ENCODE data around the gene CCDC14. TPM values are rescaled to one million over a fixed set of nuclear protein-coding genes. Genes with fewer than 3 reads are reported as not detected.

CCDC14 gene
- total and polyA plus RNA-seq, 4 donors = 3.7 to 32.5 (median 14.7) TPM

DNA sequence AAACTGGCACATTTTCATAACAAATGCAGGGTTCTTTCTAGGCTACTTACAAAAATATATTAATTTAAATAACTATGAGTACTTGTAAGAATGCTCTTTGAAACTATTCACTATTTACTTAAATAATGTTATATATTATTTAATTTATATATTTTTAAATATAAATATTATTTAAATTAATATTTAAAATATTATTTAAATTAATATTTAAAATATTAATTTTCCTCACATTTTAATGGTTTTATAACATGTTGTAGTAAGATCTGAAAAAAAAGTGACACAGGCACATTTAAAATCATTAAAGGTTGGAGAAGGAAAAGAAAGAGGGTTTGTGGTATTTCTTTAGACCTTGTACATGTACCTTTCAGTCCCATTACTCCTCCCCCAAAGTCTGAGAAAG lies 34.6 kb downstream of the CCDC14 start:
- Histone ChIP-seq H3K9me3 (ENCODE audit: control insufficient read depth in 4 of 4, low read length in 3 of 4) (peaks cover 0 to 3% (median 0%) of the 10 kb centered on the region in 4 donors), H3K27ac (ENCODE audit: low read depth in 1 of 2, low read length in 2 of 2) (no peak overlapping the region), H3K4me1 (ENCODE audit: control insufficient read depth in 4 of 4, insufficient read depth in 4 of 4, low read length in 3 of 4) (no peaks in the 10 kb centered on the region), H3K27me3 (ENCODE audit: control insufficient read depth in 4 of 4, insufficient read depth in 4 of 4, low read length in 3 of 4) (no peaks in the 10 kb centered on the region), H3K4me3 (ENCODE audit: low read depth in 1 of 3, low read length in 3 of 3) (no peak overlapping the region), H3K36me3 (ENCODE audit: control insufficient read depth in 4 of 4, insufficient read depth in 3 of 4, low read depth in 1 of 4, low read length in 3 of 4) (peaks cover 0 to 9% (median 3%) of the 10 kb centered on the region in 4 donors), H3K9ac (ENCODE audit: low read depth in 1 of 2, low read length in 2 of 2) (no peak overlapping the region)
- no peak for TF ChIP-seq HNF4A (conservative IDR thresholded peaks at IDR 0.05)
- no peak for TF ChIP-seq TAF1 (conservative IDR thresholded peaks at IDR 0.05)
- DNase-seq (ENCODE audit: low spot score) = no peak

DNA sequence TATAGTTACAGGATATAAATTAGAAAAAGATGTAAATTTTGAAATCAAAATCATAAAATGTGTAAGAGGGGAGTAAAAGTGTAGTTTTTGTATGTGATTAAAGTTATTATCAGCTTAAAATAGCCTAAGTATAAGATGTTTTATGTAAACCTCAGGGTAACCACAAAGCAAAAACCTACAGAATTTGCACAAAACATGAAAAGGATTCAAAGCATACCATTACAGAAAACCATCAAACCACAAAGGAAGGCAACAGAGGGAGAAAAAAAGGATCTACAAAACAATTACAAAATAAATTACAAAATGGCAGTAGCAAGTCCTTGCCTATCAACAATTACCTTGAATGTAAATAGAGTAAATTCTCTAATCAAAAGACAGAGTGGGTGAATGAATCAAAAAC lies 40.2 kb downstream of the CCDC14 start:
- TF ChIP-seq JUND (IDR thresholded peaks at IDR 0.05) = no peak
- no peak for TF ChIP-seq HNF4G (IDR thresholded peaks at IDR 0.05)
- no peak for TF ChIP-seq GABPA (IDR thresholded peaks at IDR 0.05 in 1 of 2, conservative IDR thresholded peaks at IDR 0.05 in 1 of 2)
- no peak for TF ChIP-seq FOXA1 (IDR thresholded peaks at IDR 0.05)
- TF ChIP-seq YY1 (IDR thresholded peaks at IDR 0.05) = no peak
- no peak for TF ChIP-seq HNF4A (conservative IDR thresholded peaks at IDR 0.05)
- TF ChIP-seq EGR1 (IDR thresholded peaks at IDR 0.05; ENCODE audit: low read depth in 2 of 2) = no peak
- TF ChIP-seq ZBTB33 (IDR thresholded peaks at IDR 0.05) = no peak
- no peak for TF ChIP-seq NR2F2 (IDR thresholded peaks at IDR 0.05)
- no peak for TF ChIP-seq RXRA (IDR thresholded peaks at IDR 0.05)
- no peak for TF ChIP-seq REST (IDR thresholded peaks at IDR 0.05)
- TF ChIP-seq CTCF (IDR thresholded peaks at IDR 0.05; ENCODE audit: low read depth, low read length, missing input control) = no peak
- TF ChIP-seq, protein P1, sequence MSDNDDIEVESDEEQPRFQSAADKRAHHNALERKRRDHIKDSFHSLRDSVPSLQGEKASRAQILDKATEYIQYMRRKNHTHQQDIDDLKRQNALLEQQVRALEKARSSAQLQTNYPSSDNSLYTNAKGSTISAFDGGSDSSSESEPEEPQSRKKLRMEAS (IDR thresholded peaks at IDR 0.05) = no peak
- H3K27ac ChIP-seq (ENCODE audit: low read depth in 1 of 2, low read length in 2 of 2) = no peak overlapping the region
- H3K4me1 ChIP-seq (ENCODE audit: control insufficient read depth in 4 of 4, insufficient read depth in 4 of 4, low read length in 3 of 4) = peaks cover 0 to 12% (median 1%) of the 10 kb centered on the region in 4 donors
- DNase-seq (ENCODE audit: low spot score) = no peak
- H3K9me3 ChIP-seq (ENCODE audit: control insufficient read depth in 4 of 4, low read length in 3 of 4) = peaks cover 0 to 7% (median 3%) of the 10 kb centered on the region in 4 donors
- no peaks in the 10 kb centered on the region for H3K27me3 ChIP-seq (ENCODE audit: control insufficient read depth in 4 of 4, insufficient read depth in 4 of 4, low read length in 3 of 4)
- no peak overlapping the region for H3K9ac ChIP-seq (ENCODE audit: low read depth in 1 of 2, low read length in 2 of 2)
- no peak overlapping the region for H3K4me3 ChIP-seq (ENCODE audit: low read depth in 1 of 3, low read length in 3 of 3)
- peaks cover 0 to 6% (median 4%) of the 10 kb centered on the region in 4 donors for H3K36me3 ChIP-seq (ENCODE audit: control insufficient read depth in 4 of 4, insufficient read depth in 3 of 4, low read depth in 1 of 4, low read length in 3 of 4)
